WERI-Rb-1 (cell line): ENCODE results near the gene SHC3.

Experiments used
- DNase-seq: peaks from one replicate; pipeline ENCODE4 v3.0.0-alpha.2; 2020
- H3K27ac ChIP-seq: fragments of 250-450 bp; sonication (Bioruptor Pico); 2 replicates; pipeline ENCODE4 v1.5.1; 2020; ENCODE audit warnings: mild to moderate bottlenecking, moderate library complexity
- H3K27me3 ChIP-seq: fragments of 250-450 bp; sonication (Bioruptor Pico); 2 replicates; pipeline ENCODE4 v1.5.1; 2021; ENCODE audit warnings: mild to moderate bottlenecking, low read depth, moderate library complexity; ENCODE audit not compliant: insufficient read depth, severe bottlenecking
- H3K36me3 ChIP-seq: fragments of 250-450 bp; sonication (Bioruptor Pico); 2 replicates; pipeline ENCODE4 v1.5.1; 2020; ENCODE audit warnings: mild to moderate bottlenecking, moderate library complexity
- H3K4me3 ChIP-seq: 2 replicates; pipeline ENCODE4 v1.5.1; 2011; ENCODE audit warnings: low read depth, mild to moderate bottlenecking, control low read depth, low read length
- H3K9me3 ChIP-seq: fragments of 250-450 bp; sonication (Bioruptor Pico); 2 replicates; pipeline ENCODE4 v1.5.1; 2021; ENCODE audit warnings: mild to moderate bottlenecking, moderate library complexity; ENCODE audit not compliant: severe bottlenecking
- TF ChIP-seq, protein P1 (sequence below): IDR thresholded peaks from 2 replicates; pipeline ENCODE4 v1.5.1; 2011; ENCODE audit warnings: low read depth, mild to moderate bottlenecking, control low read depth, inconsistent platforms, low read length

Gene SHC3

DNA sequence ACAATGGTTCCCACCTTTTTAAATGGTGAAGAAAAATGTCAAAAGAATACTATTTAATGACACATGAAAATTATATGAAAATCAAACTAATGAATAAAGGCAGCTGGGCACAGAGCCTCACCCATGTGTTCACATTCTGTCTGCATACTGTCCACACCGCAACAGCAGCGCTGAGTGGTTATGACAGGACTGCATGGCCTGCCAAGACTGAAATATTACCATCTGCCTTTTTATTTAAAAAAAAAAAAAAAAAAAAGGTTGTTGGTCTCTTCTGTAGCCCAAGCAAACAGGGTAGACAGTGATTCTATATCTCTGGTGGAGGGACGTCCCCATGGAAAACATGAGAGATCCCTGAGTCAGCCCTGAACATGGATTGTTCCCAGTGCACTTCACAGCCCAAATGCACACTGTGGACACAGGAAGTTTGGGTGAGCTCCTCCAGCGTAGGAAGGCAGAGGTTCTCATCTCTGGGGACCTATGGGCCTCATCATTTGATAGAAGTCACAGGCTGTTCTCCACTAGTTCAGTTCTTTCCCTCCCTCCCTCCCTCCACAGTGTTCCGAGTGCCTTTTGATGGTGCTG is 44.9 kb upstream of the SHC3 start:
- H3K27ac ChIP-seq, result no peak overlapping the region

DNA sequence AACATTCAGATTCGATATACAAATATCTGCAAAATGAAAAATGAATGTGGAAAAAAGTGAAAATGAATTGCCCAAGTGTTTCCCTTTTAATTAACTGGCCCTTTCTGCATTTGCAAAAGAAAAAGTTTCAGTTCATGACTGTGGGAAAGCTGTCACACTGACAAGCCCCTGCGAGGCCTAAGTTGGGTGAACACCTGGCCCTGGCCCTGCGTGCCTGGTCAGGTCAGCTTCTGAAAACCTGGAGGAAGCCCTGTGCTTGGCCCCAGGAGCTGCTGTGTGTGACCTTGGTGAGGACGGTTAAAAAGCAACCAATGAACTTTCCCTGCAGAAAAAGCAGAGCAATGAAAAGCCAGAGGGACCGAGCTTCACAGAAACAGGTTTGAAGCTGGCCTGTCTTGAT is 41.0 kb upstream of the SHC3 start:
- no peak overlapping the region for H3K27ac ChIP-seq
- TF ChIP-seq, protein P1, sequence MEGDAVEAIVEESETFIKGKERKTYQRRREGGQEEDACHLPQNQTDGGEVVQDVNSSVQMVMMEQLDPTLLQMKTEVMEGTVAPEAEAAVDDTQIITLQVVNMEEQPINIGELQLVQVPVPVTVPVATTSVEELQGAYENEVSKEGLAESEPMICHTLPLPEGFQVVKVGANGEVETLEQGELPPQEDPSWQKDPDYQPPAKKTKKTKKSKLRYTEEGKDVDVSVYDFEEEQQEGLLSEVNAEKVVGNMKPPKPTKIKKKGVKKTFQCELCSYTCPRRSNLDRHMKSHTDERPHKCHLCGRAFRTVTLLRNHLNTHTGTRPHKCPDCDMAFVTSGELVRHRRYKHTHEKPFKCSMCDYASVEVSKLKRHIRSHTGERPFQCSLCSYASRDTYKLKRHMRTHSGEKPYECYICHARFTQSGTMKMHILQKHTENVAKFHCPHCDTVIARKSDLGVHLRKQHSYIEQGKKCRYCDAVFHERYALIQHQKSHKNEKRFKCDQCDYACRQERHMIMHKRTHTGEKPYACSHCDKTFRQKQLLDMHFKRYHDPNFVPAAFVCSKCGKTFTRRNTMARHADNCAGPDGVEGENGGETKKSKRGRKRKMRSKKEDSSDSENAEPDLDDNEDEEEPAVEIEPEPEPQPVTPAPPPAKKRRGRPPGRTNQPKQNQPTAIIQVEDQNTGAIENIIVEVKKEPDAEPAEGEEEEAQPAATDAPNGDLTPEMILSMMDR, result no peak

More for the DNA sequence above, 44.9 kb upstream of the SHC3 start:
- H3K9me3 ChIP-seq, result no peaks in the 10 kb centered on the region
- no peak overlapping the region for H3K4me3 ChIP-seq
- DNase-seq, result no peak
- TF ChIP-seq, protein P1, result no peak
- H3K36me3 ChIP-seq, result no peaks in the 10 kb centered on the region
- H3K27me3 ChIP-seq, result no peaks in the 10 kb centered on the region

DNA sequence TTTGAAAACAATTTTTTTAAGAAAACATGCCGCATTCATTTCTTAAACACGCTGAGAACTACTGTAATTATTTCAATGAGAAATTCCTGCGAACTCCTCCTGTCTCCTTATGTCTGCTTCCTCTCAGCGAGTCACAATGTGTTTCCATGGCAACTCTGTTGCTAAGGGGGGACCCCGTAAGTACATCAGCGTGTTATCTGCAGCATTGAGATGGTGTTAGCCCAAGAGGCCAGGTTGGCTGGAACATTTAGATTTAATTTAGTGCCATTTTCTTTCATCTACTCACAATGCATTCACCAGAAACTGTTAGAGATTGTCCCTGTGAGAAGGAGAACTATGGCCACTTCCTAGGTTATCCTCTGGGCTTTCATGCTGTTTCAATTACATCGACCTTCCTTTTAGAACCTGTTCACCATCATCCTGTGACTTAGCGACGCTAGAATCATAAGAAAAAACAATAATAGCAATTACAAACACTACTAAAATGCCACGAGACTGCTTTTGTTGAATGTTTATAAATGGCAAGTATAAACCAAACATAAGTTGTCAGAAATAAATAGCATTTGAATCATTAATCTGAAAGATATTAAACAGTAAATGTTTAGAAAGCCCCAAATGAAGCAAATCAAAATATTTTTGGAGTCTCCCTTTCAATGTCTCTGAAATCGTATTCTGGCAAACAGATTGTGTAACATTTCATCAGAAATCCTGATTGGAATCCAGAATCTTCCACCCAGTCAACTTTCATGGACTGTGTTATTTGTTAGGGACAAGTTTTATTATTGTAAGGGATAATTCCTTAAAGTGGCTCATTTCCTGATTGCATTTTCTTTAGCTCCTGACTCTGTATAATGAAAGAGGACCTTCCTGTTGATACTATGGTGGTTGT is 39.7 kb upstream of the SHC3 start:
- Histone ChIP-seq H3K36me3 (no peaks in the 10 kb centered on the region), H3K27ac (no peak overlapping the region), H3K27me3 (no peaks in the 10 kb centered on the region), H3K9me3 (no peaks in the 10 kb centered on the region), H3K4me3 (no peak overlapping the region)
- TF ChIP-seq, protein P1, result no peak
- DNase-seq, result no peak

More for the DNA sequence above, 41.0 kb upstream of the SHC3 start:
- Histone ChIP-seq H3K4me3 (no peak overlapping the region), H3K9me3 (no peaks in the 10 kb centered on the region), H3K27me3 (no peaks in the 10 kb centered on the region), H3K36me3 (no peaks in the 10 kb centered on the region)
- DNase-seq, result no peak

DNA sequence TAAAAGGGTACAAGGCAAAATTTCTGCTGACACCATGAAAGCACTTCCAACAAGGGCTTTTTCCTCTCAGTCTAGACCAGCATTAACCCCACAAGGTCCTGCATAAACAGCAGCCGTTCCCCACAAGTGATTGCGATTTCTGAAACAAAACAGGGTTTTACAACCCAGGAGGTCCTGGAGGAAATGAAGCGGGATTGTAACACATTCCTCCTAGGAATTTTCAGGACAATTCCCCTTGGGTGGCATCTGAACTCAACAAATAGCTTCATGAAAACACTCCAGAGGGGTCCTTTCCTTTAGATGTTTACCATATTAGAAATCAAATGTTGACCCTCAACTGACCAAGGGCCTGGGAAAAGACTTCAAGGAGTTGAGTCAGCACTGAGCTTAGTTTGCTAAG is 36.7 kb upstream of the SHC3 start:
- no peaks in the 10 kb centered on the region for H3K27me3 ChIP-seq
- no peak for DNase-seq
- H3K36me3 ChIP-seq, result no peaks in the 10 kb centered on the region
- H3K27ac ChIP-seq, result no peak overlapping the region
- no peaks in the 10 kb centered on the region for H3K9me3 ChIP-seq
- TF ChIP-seq, protein P1, result no peak
- H3K4me3 ChIP-seq, result no peak overlapping the region

DNA sequence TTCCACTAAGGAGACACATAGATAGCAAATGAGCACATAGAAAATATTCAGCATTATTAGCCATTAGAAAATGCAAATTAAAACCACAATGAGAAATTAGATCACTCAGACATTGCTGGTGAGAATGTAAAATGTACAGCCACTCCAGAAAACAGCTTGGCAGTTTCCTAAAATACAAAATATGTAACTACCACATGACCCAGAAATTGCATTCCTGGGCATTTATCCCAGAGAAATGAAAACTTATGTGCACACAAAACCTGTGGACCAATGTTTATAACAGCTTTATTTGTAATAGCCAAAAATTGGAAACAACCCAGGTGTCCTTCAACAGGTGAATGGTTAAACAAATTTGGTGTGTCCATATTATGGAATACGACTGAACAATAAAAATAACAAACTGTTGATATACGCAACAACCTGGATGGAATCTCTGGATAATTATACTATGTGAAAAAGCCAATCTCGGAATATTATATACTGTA is 34.8 kb upstream of the SHC3 start:
- DNase-seq, result no peak
- H3K27me3 ChIP-seq, result no peaks in the 10 kb centered on the region
- no peaks in the 10 kb centered on the region for H3K36me3 ChIP-seq
- H3K27ac ChIP-seq, result no peak overlapping the region
- H3K4me3 ChIP-seq, result no peak overlapping the region
- TF ChIP-seq, protein P1, result no peak
- no peaks in the 10 kb centered on the region for H3K9me3 ChIP-seq
